ENCODE results near the gene KDM2A.
A peak's percentile ranks its signal among the peaks of the same experiment; 100 is the strongest.

KDM2A gene

DNA sequence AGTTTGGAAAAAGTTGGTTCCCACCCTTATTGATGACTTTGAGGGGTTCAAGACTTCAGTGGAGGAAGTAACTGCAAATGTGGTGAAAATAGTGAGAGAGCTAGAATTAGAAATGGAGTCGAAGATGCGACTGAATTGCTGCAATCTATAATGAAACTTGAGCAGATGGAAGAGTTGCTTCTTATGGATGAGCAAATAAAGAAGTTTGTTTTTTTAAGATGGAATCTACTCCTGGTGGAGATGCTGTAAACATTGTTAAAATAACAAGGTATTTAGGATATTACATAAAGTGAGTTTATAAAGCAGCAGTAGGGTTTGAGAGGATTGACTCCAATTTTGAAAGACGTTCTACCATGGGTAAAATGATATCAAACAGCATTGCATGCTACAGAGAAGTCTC is 83.0 kb downstream of the KDM2A start (continued):
- TF ChIP-seq, protein P1, sequence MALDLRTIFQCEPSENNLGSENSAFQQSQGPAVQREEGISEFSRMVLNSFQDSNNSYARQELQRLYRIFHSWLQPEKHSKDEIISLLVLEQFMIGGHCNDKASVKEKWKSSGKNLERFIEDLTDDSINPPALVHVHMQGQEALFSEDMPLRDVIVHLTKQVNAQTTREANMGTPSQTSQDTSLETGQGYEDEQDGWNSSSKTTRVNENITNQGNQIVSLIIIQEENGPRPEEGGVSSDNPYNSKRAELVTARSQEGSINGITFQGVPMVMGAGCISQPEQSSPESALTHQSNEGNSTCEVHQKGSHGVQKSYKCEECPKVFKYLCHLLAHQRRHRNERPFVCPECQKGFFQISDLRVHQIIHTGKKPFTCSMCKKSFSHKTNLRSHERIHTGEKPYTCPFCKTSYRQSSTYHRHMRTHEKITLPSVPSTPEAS (tag by site-specific recombination; IDR thresholded peaks at IDR 0.05), result no peak
- TF ChIP-seq ZSCAN30 (tag by site-specific recombination; IDR thresholded peaks at IDR 0.05), result no peak
- TF ChIP-seq OSR2 (tag by site-specific recombination; IDR thresholded peaks at IDR 0.05), result peak; percentile 85
- TF ChIP-seq REPIN1 (tag by site-specific recombination; IDR thresholded peaks at IDR 0.05; ENCODE audit: low read depth), result no peak
- TF ChIP-seq ZFP37 (tag by site-specific recombination; IDR thresholded peaks at IDR 0.05), result no peak
- TF ChIP-seq WT1 (tag by site-specific recombination; IDR thresholded peaks at IDR 0.05), result no peak
- TF ChIP-seq, protein P2, sequence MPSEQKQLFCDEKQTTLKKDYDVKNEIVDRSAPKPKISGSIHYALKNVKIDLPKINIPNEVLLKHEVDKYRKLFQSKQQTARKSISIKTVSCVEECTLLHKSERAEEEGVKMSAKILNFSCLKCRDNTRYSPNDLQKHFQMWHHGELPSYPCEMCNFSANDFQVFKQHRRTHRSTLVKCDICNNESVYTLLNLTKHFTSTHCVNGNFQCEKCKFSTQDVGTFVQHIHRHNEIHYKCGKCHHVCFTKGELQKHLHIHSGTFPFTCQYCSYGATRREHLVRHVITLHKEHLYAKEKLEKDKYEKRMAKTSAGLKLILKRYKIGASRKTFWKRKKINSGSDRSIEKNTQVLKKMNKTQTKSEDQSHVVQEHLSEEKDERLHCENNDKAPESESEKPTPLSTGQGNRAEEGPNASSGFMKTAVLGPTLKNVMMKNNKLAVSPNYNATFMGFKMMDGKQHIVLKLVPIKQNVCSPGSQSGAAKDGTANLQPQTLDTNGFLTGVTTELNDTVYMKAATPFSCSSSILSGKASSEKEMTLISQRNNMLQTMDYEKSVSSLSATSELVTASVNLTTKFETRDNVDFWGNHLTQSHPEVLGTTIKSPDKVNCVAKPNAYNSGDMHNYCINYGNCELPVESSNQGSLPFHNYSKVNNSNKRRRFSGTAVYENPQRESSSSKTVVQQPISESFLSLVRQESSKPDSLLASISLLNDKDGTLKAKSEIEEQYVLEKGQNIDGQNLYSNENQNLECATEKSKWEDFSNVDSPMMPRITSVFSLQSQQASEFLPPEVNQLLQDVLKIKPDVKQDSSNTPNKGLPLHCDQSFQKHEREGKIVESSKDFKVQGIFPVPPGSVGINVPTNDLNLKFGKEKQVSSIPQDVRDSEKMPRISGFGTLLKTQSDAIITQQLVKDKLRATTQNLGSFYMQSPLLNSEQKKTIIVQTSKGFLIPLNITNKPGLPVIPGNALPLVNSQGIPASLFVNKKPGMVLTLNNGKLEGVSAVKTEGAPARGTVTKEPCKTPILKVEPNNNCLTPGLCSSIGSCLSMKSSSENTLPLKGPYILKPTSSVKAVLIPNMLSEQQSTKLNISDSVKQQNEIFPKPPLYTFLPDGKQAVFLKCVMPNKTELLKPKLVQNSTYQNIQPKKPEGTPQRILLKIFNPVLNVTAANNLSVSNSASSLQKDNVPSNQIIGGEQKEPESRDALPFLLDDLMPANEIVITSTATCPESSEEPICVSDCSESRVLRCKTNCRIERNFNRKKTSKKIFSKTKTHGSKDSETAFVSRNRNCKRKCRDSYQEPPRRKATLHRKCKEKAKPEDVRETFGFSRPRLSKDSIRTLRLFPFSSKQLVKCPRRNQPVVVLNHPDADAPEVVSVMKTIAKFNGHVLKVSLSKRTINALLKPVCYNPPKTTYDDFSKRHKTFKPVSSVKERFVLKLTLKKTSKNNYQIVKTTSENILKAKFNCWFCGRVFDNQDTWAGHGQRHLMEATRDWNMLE (tag by site-specific recombination; conservative IDR thresholded peaks at IDR 0.05; ENCODE audit: low read depth), result no peak
- TF ChIP-seq, protein P3, sequence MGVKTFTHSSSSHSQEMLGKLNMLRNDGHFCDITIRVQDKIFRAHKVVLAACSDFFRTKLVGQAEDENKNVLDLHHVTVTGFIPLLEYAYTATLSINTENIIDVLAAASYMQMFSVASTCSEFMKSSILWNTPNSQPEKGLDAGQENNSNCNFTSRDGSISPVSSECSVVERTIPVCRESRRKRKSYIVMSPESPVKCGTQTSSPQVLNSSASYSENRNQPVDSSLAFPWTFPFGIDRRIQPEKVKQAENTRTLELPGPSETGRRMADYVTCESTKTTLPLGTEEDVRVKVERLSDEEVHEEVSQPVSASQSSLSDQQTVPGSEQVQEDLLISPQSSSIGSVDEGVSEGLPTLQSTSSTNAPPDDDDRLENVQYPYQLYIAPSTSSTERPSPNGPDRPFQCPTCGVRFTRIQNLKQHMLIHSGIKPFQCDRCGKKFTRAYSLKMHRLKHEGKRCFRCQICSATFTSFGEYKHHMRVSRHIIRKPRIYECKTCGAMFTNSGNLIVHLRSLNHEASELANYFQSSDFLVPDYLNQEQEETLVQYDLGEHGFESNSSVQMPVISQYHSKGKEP (tag by site-specific recombination; IDR thresholded peaks at IDR 0.05), result peak; percentile 65; the same call in 1 of the 2 replicates
- TF ChIP-seq, protein P4, sequence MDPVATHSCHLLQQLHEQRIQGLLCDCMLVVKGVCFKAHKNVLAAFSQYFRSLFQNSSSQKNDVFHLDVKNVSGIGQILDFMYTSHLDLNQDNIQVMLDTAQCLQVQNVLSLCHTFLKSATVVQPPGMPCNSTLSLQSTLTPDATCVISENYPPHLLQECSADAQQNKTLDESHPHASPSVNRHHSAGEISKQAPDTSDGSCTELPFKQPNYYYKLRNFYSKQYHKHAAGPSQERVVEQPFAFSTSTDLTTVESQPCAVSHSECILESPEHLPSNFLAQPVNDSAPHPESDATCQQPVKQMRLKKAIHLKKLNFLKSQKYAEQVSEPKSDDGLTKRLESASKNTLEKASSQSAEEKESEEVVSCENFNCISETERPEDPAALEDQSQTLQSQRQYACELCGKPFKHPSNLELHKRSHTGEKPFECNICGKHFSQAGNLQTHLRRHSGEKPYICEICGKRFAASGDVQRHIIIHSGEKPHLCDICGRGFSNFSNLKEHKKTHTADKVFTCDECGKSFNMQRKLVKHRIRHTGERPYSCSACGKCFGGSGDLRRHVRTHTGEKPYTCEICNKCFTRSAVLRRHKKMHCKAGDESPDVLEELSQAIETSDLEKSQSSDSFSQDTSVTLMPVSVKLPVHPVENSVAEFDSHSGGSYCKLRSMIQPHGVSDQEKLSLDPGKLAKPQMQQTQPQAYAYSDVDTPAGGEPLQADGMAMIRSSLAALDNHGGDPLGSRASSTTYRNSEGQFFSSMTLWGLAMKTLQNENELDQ (tag by site-specific recombination; IDR thresholded peaks at IDR 0.05; ENCODE audit: low read depth), result no peak
- no peak for TF ChIP-seq ZSCAN16 (tag by site-specific recombination; IDR thresholded peaks at IDR 0.05)
- TF ChIP-seq ZNF121 (tag by site-specific recombination; IDR thresholded peaks at IDR 0.05), result no peak
- TF ChIP-seq, protein P5, sequence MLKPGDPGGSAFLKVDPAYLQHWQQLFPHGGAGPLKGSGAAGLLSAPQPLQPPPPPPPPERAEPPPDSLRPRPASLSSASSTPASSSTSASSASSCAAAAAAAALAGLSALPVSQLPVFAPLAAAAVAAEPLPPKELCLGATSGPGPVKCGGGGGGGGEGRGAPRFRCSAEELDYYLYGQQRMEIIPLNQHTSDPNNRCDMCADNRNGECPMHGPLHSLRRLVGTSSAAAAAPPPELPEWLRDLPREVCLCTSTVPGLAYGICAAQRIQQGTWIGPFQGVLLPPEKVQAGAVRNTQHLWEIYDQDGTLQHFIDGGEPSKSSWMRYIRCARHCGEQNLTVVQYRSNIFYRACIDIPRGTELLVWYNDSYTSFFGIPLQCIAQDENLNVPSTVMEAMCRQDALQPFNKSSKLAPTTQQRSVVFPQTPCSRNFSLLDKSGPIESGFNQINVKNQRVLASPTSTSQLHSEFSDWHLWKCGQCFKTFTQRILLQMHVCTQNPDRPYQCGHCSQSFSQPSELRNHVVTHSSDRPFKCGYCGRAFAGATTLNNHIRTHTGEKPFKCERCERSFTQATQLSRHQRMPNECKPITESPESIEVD (tag by site-specific recombination; IDR thresholded peaks at IDR 0.05), result peak; percentile 59

DNA sequence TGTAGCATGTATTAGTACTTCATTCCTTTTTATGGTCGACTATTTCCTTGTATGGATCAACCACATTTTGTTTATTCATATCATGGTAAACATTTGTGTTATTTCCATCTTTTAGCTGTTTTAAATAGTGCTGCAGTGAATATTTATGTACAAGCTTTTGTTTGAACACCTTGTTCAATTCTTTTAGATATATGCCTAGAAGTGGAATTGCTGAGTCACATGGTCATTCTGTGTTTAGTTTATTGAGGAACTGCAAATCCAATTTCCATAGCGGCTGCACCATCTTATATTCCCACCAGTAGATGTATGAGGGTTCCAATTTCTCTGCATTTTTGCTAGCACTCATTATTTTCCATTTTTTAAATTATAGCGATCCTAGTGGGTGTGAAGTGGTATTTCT is 85.8 kb downstream of the KDM2A start:
- ChIA-PET CTCF (interaction anchor here (0.6 kb wide), 1 partner anchor 263 kb away, joined by 3 read pairs; no protein-coding TSS in a partner anchor), POLR2A (interaction anchor here (1.6 kb wide), 1 partner anchor 35 kb away, joined by 3 read pairs; no protein-coding TSS in a partner anchor)
- Histone ChIP-seq H3K9me3 (ENCODE audit: control insufficient read depth, insufficient read depth, low read depth, low read length) (no peaks in the 10 kb centered on the region), H3K4me1 (ENCODE audit: control insufficient read depth, insufficient read depth, low read length) (0 out of 2 replicates have a peak, but pooled peaks cover 3% of the 10 kb centered on the region), H3K4me3 (ENCODE audit: low read depth, low read length) (no peak overlapping the region), H3K36me3 (ENCODE audit: control insufficient read depth in 2 of 2, insufficient read depth in 1 of 2, low read length in 2 of 2) (peaks cover under 1 to 27% of the 10 kb centered on the region in 2 experiments; a peak in 2 of 3 replicates), H3K27ac (ENCODE audit: extremely low read depth, low read depth, low read length) (no peak overlapping the region)
- TF ChIP-seq ZNF585B (tag by site-specific recombination; IDR thresholded peaks at IDR 0.05) (no peak), ZNF394 (tag by site-specific recombination; IDR thresholded peaks at IDR 0.05; ENCODE audit: borderline replicate concordance) (no peak), ZNF658 (tag by site-specific recombination; IDR thresholded peaks at IDR 0.05) (no peak), TCF7L2 (IDR thresholded peaks at IDR 0.05; ENCODE audit: borderline replicate concordance, low read depth, low read length) (no peak), ZNF335 (tag by site-specific recombination; conservative IDR thresholded peaks at IDR 0.05) (no peak), ZNF76 (tag by site-specific recombination; IDR thresholded peaks at IDR 0.05; ENCODE audit: borderline replicate concordance, low read depth) (no peak), HOXA7 (CRISPR knock-in tag; IDR thresholded peaks at IDR 0.05; ENCODE audit: borderline replicate concordance) (no peak), ZEB2 (tag by site-specific recombination; IDR thresholded peaks at IDR 0.05) (no peak)
- TF ChIP-seq, protein P6, sequence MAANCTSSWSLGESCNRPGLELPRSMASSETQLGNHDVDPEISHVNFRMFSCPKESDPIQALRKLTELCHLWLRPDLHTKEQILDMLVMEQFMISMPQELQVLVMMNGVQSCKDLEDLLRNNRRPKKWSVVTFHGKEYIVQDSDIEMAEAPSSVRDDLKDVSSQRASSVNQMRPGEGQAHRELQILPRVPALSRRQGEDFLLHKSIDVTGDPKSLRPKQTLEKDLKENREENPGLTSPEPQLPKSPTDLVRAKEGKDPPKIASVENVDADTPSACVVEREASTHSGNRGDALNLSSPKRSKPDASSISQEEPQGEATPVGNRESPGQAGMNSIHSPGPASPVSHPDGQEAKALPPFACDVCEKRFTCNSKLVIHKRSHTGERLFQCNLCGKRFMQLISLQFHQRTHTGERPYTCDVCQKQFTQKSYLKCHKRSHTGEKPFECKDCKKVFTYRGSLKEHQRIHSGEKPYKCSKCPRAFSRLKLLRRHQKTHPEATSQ (tag by site-specific recombination; IDR thresholded peaks at IDR 0.05), result no peak
